T-helper 1 cell treated with Interleukin-12 subunit alpha and Interleukin-12 subunit beta and Interleukin-4 antibody, amounts not matched to agents 30 ng/mL and 1 ng/mL, for 36 hours (primary cell): ENCODE measurements around the gene AIF1L. TPM values are rescaled to one million over a fixed set of nuclear protein-coding genes. Genes with fewer than 3 reads are reported as not detected.

Source experiments
- intact Hi-C: fragments of 100-400 bp; cut with micrococcal nuclease; formaldehyde crosslinking; loops from one replicate; pipeline ENCODE4 v1.15.1; 2024
- total RNA-seq: library from RNA; stranded (reverse); gene quantifications from 2 replicates; pipeline ENCODE4 v1.2.3, GENCODE V29; 2022

The AIF1L gene
- total RNA-seq, 1 donor from 2014 or later: 0.10 TPM

DNA sequence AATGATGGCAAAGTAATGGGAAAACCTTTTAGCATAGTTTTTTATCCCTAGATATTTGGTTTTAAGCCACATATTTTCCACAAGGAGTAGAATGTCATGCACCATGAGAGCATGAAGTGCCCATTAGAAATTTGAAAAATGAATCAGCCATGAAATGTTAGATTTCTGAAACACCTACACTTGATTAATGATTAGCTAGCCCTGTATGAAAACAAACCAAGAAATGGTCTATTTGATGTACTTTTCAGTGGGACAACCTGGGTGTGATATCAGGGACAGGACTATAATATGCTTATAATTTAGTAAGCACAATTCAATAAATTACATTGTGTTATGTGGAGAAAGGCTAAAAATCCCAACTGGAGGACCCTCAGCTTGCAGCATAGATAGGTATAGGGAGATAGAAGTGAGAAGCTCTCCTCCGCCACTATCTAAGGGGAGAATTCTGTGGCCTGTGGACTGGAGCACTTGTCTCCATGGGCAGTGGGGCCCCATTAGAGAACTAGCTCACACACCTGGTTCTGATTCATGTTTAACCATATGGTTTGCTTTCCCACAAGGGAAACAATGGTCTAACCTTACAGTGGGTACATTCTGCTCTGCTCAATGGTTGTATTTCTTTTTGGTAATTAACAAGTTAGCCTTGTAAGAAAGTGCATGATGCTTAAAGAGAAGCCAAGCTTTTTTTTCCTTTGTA lies 64.2 kb downstream of the AIF1L start:
- intact Hi-C loops: no loop called here

GRCh38 chr9:131161585-131161984 lies 65.3 kb downstream of the AIF1L start:
- intact Hi-C loops: no loop called here

DNA sequence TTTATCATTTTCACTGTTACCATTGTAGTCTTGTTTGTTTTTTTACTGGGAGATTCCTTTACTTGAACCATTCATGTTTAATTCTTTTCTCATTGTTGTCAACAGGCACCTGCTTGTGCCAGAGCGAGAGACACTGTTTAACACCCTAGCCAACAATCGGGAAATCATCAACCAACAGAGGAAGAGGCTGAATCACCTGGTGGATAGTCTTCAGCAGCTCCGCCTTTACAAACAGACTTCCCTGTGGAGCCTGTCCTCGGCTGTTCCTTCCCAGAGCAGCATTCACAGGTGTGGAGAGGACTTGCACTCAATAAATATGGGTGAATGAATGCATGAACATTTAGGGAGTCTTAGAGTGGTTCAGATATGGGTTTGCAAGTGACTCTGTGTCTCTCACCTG lies 66.6 kb downstream of the AIF1L start:
- intact Hi-C loops: no loop called here

DNA sequence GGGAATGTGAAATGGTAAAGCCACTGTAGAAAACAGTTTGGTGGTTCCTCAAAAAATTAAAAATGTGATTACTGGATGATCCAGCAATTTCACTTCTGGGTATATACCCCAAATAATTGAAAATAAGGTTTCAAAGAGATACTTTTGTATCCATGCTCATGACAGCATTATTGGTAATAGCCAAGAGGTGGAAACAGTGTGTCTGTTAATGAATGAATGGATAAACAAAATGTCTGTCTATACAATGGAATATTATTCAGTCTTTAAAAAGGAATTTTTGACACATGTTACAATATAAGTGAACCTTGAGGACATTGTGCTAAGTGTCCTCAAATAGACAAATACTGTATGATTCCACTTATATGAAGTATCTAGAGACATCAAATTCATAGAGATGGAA lies 69.2 kb downstream of the AIF1L start:
- intact Hi-C loops: no loop called here

- intact Hi-C loops: no loop called here
These were observed 70.9 kb downstream of the AIF1L start for GRCh38 chr9:131167146-131167692.

DNA sequence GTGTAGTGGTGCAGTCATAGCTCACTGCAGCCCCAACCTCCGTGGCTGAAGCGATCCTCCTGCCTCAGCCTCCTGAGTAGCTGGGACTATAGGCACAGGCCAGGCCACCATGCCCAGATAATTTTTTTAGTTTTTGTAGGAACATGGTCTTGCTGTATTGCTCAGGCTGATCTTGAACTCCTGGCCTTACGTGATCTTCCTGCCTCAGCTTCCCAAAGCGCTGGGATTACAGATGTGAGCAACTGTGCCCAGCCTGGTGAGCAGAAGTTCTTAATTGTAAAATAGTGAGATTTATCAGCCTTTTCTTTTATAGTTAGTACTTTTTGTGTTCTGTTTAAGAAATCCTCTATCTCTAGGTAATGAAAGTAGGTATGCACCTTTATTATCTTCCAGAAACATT lies 71.6 kb downstream of the AIF1L start:
- intact Hi-C loops: no loop called here

- intact Hi-C loops: loop anchor here (10.0 kb wide), 1 partner anchor 115 kb away; no protein-coding TSS in a partner anchor
These were observed 73.4 kb downstream of the AIF1L start for GRCh38 chr9:131169563-131170240.

Other genes starting within 250 kb of the AIF1L start
- gene QRFP, start 199.7 kb upstream of the AIF1L start, total RNA-seq: not detected in 2 replicates
- gene FIBCD1, start 157.3 kb upstream of the AIF1L start, total RNA-seq: not detected in 2 replicates
- 0.02 and 0.07 TPM in 2 replicates for gene LAMC3, start 87.4 kb upstream of the AIF1L start, total RNA-seq
- 68.0 and 78.4 TPM in 2 replicates for gene NUP214, start 29.1 kb downstream of the AIF1L start, total RNA-seq
- 102 and 105 TPM in 2 replicates for gene FAM78A, start 180.0 kb downstream of the AIF1L start, total RNA-seq
- not detected in 2 replicates for gene PLPP7, start 193.2 kb downstream of the AIF1L start, total RNA-seq